ENCODE measurements around the gene CDC7. TPM values are rescaled to one million over a fixed set of nuclear protein-coding genes. Genes with fewer than 3 reads are reported as not detected.
A peak's percentile ranks its signal among the peaks of the same experiment; 100 is the strongest.

CDC7 gene
- polyA plus RNA-seq, 1 of the 3 experiments (the other 2 are of a cell fraction): 2.6 TPM

DNA sequence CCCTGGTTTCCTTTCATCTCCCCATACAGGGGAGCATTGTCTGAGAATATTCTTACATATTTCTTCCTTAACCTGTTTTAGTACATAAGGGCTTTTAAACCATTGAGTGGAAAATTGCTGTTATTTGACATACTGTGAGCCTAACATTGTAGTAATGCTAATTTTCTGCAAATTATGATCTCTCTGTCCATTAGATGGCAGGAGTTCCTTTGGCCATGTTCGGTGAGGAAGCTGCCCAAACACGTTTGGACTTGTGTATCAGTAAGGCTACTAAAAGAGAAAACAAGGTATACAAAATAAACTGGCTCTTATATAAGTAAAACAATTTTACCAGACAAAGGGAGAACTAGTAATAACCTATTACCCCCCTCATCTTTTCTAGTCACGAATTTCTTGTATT lies 29.2 kb downstream of the CDC7 start:
- H2AFZ ChIP-seq (ENCODE audit: low read depth): 0 out of 2 replicates have a peak overlapping the region, but pooled peaks have one; percentile 52

DNA sequence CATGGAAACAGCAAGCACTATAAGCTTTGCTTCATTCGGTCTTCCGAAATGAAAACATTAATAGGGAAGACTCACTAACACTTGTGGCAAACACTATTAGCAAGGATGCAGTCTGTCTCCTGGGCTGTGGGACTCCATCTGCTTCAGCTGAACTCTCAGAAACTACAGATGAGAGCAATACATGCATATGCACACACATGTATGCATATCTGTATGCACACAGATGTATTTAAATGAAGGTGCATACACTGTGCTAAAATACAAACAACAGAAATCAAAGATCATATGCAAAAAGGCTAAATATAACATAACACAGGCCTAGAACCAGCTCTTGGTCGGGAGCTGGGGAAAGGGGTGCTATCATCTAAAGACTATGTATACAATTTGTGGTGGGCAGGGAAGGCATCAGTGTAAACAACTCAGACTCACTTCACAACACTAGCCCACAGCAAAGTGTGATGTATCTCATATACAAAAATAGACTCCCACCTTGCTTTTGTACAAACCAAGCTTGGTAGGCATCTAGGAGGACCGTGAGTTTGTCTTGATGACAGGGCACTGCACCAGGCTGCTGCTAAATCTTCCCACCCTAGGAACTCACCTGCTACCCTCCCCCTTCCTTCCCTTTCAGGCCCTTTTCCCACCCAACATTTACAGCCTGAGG lies 32.8 kb downstream of the CDC7 start:
- H3K4me1 ChIP-seq (ENCODE audit: control insufficient read depth in 1 of 2, insufficient read depth in 2 of 2, low read depth in 1 of 2, low read length in 1 of 2): no peaks in the 10 kb centered on the region
- H3K79me2 ChIP-seq (ENCODE audit: insufficient read depth): no peaks in the 10 kb centered on the region
- H3K9ac ChIP-seq: no peak overlapping the region
- no peak for TF ChIP-seq GABPA (IDR thresholded peaks at IDR 0.05; ENCODE audit: low read depth)
- no peak for TF ChIP-seq RXRA (IDR thresholded peaks at IDR 0.05; ENCODE audit: borderline replicate concordance, low read depth)
- TF ChIP-seq MXI1 (IDR thresholded peaks at IDR 0.05; ENCODE audit: low read depth, low read length): no peak
- TF ChIP-seq REST (IDR thresholded peaks at IDR 0.05; ENCODE audit: low read depth, low read length): no peak
- WGBS (ENCODE audit: low lambda C conversion rate): 67% methylated on average over 4 of the region's 4 CpGs
- POLR2A ChIA-PET: no interaction called here
- peaks cover 6% of the 10 kb centered on the region; the same call in 1 of the 2 replicates for H3K27me3 ChIP-seq (ENCODE audit: insufficient read depth)
- H3K27ac ChIP-seq (ENCODE audit: low read depth in 2 of 2, low read length in 1 of 2): no peak overlapping the region
- no peaks in the 10 kb centered on the region for H3F3A ChIP-seq (replicated peaks; ENCODE audit: insufficient read depth)
- no peak overlapping the region for H2AFZ ChIP-seq (ENCODE audit: low read depth)
- no peak overlapping the region for H3K4me3 ChIP-seq (ENCODE audit: low read depth in 2 of 2, low read length in 1 of 2)
- H4K20me1 ChIP-seq (ENCODE audit: insufficient read depth): no peaks in the 10 kb centered on the region
- no peak for DNase-seq
- no peak overlapping the region for H3K4me2 ChIP-seq
- CTCF ChIA-PET: no interaction called here
- no peaks in the 10 kb centered on the region for H3K9me3 ChIP-seq
- no peaks in the 10 kb centered on the region for H3K36me3 ChIP-seq (replicated peaks in 1 of 2; ENCODE audit: control insufficient read depth in 1 of 2, insufficient read depth in 2 of 2, low read length in 1 of 2)
- H3K9me2 ChIP-seq: no peaks in the 10 kb centered on the region

More for the DNA sequence above, 29.2 kb downstream of the CDC7 start:
- Histone ChIP-seq H3K9me2 (no peaks in the 10 kb centered on the region), H3K9ac (no peak overlapping the region), H3K27ac (ENCODE audit: low read depth in 2 of 2, low read length in 1 of 2) (no peak overlapping the region), H3K36me3 (replicated peaks in 1 of 2; ENCODE audit: control insufficient read depth in 1 of 2, insufficient read depth in 2 of 2, low read length in 1 of 2) (no peaks in the 10 kb centered on the region), H3K4me2 (no peak overlapping the region), H3K79me2 (ENCODE audit: insufficient read depth) (no peaks in the 10 kb centered on the region), H3K4me1 (ENCODE audit: control insufficient read depth in 1 of 2, insufficient read depth in 2 of 2, low read depth in 1 of 2, low read length in 1 of 2) (no peaks in the 10 kb centered on the region), H3K4me3 (ENCODE audit: low read depth in 2 of 2, low read length in 1 of 2) (no peak overlapping the region), H4K20me1 (ENCODE audit: insufficient read depth) (no peaks in the 10 kb centered on the region), H3K27me3 (ENCODE audit: insufficient read depth) (no peaks in the 10 kb centered on the region), H3F3A (replicated peaks; ENCODE audit: insufficient read depth) (no peaks in the 10 kb centered on the region), H3K9me3 (no peaks in the 10 kb centered on the region)
- ChIA-PET CTCF (interaction anchor here (1.0 to 1.1 kb wide), 2 partner anchors 17 to 24 kb away, joined by 3 read pairs; no protein-coding TSS in a partner anchor), POLR2A (no interaction called here)
- 75% methylated on average over 3 of the region's 3 CpGs for WGBS (ENCODE audit: low lambda C conversion rate)
- no peak for DNase-seq
- TF ChIP-seq, protein P1, sequence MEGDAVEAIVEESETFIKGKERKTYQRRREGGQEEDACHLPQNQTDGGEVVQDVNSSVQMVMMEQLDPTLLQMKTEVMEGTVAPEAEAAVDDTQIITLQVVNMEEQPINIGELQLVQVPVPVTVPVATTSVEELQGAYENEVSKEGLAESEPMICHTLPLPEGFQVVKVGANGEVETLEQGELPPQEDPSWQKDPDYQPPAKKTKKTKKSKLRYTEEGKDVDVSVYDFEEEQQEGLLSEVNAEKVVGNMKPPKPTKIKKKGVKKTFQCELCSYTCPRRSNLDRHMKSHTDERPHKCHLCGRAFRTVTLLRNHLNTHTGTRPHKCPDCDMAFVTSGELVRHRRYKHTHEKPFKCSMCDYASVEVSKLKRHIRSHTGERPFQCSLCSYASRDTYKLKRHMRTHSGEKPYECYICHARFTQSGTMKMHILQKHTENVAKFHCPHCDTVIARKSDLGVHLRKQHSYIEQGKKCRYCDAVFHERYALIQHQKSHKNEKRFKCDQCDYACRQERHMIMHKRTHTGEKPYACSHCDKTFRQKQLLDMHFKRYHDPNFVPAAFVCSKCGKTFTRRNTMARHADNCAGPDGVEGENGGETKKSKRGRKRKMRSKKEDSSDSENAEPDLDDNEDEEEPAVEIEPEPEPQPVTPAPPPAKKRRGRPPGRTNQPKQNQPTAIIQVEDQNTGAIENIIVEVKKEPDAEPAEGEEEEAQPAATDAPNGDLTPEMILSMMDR (IDR thresholded peaks at IDR 0.05): peak; percentile 44
- TF ChIP-seq FOSL2 (IDR thresholded peaks at IDR 0.05; ENCODE audit: borderline replicate concordance, low read depth) (no peak), RAD21 (IDR thresholded peaks at IDR 0.05; ENCODE audit: low read length) (0 out of 2 replicates have a peak, but pooled peaks have one; percentile 11)

All from SK-N-SH (cell line).